Mesenchymal stem cell (in vitro differentiated cells and primary cell): ENCODE results near the gene MRLN.
"Not testable (repeated sequence)": the region's sequence is repeated elsewhere in the genome, so short reads cannot be mapped to it uniquely, and the experiment has no call there.

ENCODE experiments used
- DNase-seq: peaks from one replicate; pipeline ENCODE4 v3.0.0-alpha.2; 2013
- H2AFZ ChIP-seq: one replicate; pipeline ENCODE4 v1.6.1; 2013; ENCODE audit warnings: low read depth, mild to moderate bottlenecking, control low read depth, inconsistent platforms, low read length, moderate library complexity
- H2AK5ac ChIP-seq: 2 replicates; pipeline ENCODE4 v1.6.1; 2013; ENCODE audit warnings: low read length, moderate library complexity, mild to moderate bottlenecking, inconsistent platforms; ENCODE audit not compliant: severe bottlenecking
- H2BK120ac ChIP-seq: one replicate; pipeline ENCODE4 v1.6.1; 2013; ENCODE audit warnings: low read depth, mild to moderate bottlenecking, inconsistent platforms, low read length, moderate library complexity
- H2BK12ac ChIP-seq, 2 experiments: one replicate each; pipeline ENCODE4 v1.6.1; 2013; ENCODE audit warnings: inconsistent platforms in 2 of 2, low read length in 2 of 2, mild to moderate bottlenecking in 2 of 2, moderate library complexity in 2 of 2, control low read depth in 1 of 2
- H2BK15ac ChIP-seq: one replicate; pipeline ENCODE4 v1.6.1; 2013; ENCODE audit warnings: mild to moderate bottlenecking, low read depth, inconsistent platforms; ENCODE audit not compliant: poor library complexity, severe bottlenecking
- H2BK5ac ChIP-seq: 2 replicates; pipeline ENCODE4 v1.6.1; 2013; ENCODE audit warnings: low read depth, mild to moderate bottlenecking, low read length, control low read depth, inconsistent platforms; ENCODE audit not compliant: poor library complexity, severe bottlenecking
- H3K14ac ChIP-seq, 2 experiments: one replicate each; pipeline ENCODE4 v1.6.1; 2013; ENCODE audit warnings: inconsistent platforms in 2 of 2, low read length in 2 of 2, control low read depth in 1 of 2, mild to moderate bottlenecking in 1 of 2, moderate library complexity in 1 of 2
- H3K18ac ChIP-seq, 2 experiments: one replicate each; pipeline ENCODE4 v1.6.1; 2013; ENCODE audit warnings: inconsistent platforms in 2 of 2, low read length in 2 of 2, control low read depth in 1 of 2, low read depth in 1 of 2, mild to moderate bottlenecking in 1 of 2
- H3K23ac ChIP-seq, 2 experiments: one replicate each; pipeline ENCODE4 v1.6.1; 2013; ENCODE audit warnings: inconsistent platforms in 2 of 2, low read length in 2 of 2, mild to moderate bottlenecking in 2 of 2, moderate library complexity in 2 of 2, control low read depth in 1 of 2
- H3K27ac ChIP-seq: 2 replicates; pipeline ENCODE4 v1.5.1; 2013; ENCODE audit warnings: mild to moderate bottlenecking, moderate library complexity, low read length, control low read depth, inconsistent platforms; ENCODE audit not compliant: poor library complexity, severe bottlenecking
- H3K27me3 ChIP-seq, 2 experiments: 2 replicates each; pipeline versions ENCODE4 v1.6.1 to v1.7.0; 2013; ENCODE audit warnings: low read length in 2 of 2, mild to moderate bottlenecking in 2 of 2, moderate library complexity in 2 of 2, control low read depth in 1 of 2, inconsistent platforms in 1 of 2; ENCODE audit not compliant: control insufficient read depth in 1 of 2, insufficient read depth in 1 of 2
- H3K36me3 ChIP-seq, 2 experiments: 2 replicates each; pipeline versions ENCODE4 v1.6.1 to v1.7.0; 2013; ENCODE audit warnings: low read length in 2 of 2, control low read depth in 1 of 2, inconsistent platforms in 1 of 2, low read depth in 1 of 2, mild to moderate bottlenecking in 1 of 2; ENCODE audit not compliant: insufficient read depth in 2 of 2, control insufficient read depth in 1 of 2
- H3K4ac ChIP-seq, 2 experiments: one replicate each; pipeline ENCODE4 v1.6.1; 2013; ENCODE audit warnings: inconsistent platforms in 2 of 2, low read length in 2 of 2, mild to moderate bottlenecking in 2 of 2, moderate library complexity in 2 of 2, control low read depth in 1 of 2, low read depth in 1 of 2
- H3K4me1 ChIP-seq: 2 replicates; pipeline ENCODE4 v1.6.1; 2013; ENCODE audit warnings: low read depth, low read length, control low read depth; ENCODE audit not compliant: control insufficient read depth, insufficient read depth
- H3K4me2 ChIP-seq: 2 replicates; pipeline ENCODE4 v1.6.1; 2013; ENCODE audit warnings: low read length, mild to moderate bottlenecking, inconsistent platforms; ENCODE audit not compliant: poor library complexity, severe bottlenecking
- H3K4me3 ChIP-seq, 2 experiments: 2 replicates each; pipeline versions ENCODE4 v1.5.1 to v1.7.0; 2013; ENCODE audit warnings: low read length in 2 of 2, mild to moderate bottlenecking in 2 of 2, control low read depth in 1 of 2, low read depth in 1 of 2; ENCODE audit not compliant: insufficient read depth in 1 of 2
- H3K79me1 ChIP-seq: replicated peaks from 2 replicates; pipeline ENCODE4 v1.6.1; 2013; ENCODE audit warnings: mild to moderate bottlenecking, control low read depth, low read length, inconsistent platforms; ENCODE audit not compliant: poor library complexity, severe bottlenecking
- H3K9ac ChIP-seq: 2 replicates; pipeline ENCODE4 v1.7.0; 2013; ENCODE audit warnings: mild to moderate bottlenecking, low read length, moderate library complexity
- H3K9me3 ChIP-seq: 2 replicates; pipeline ENCODE4 v1.7.0; 2013; ENCODE audit warnings: mild to moderate bottlenecking, low read length; ENCODE audit not compliant: control insufficient read depth
- H4K8ac ChIP-seq: one replicate; pipeline ENCODE4 v1.6.1; 2013; ENCODE audit warnings: inconsistent platforms, mild to moderate bottlenecking, low read length, moderate library complexity
- H4K91ac ChIP-seq: one replicate; pipeline ENCODE4 v1.6.1; 2013; ENCODE audit warnings: mild to moderate bottlenecking, low read length, inconsistent platforms
- WGBS: methylation state at CpG from one replicate; pipeline ENCODE4 v1.1.7; 2013; ENCODE audit warnings: mixed read lengths; 5-methylcytosine and 5-hydroxymethylcytosine counted together

Gene MRLN

GRCh38 chr10:59744156-59744555 is 9.1 kb downstream of the MRLN start:
- not testable (repeated sequence) for H4K91ac ChIP-seq, H3K9me3 ChIP-seq, H2BK5ac ChIP-seq, H3K23ac ChIP-seq, H3K4me2 ChIP-seq, H3K79me1 ChIP-seq, DNase-seq, H2BK12ac ChIP-seq, H2AK5ac ChIP-seq, H2BK15ac ChIP-seq, H3K27me3 ChIP-seq, H3K4me3 ChIP-seq, H3K9ac ChIP-seq, H3K27ac ChIP-seq, H2AFZ ChIP-seq, H3K36me3 ChIP-seq, H3K18ac ChIP-seq, H3K4me1 ChIP-seq, H4K8ac ChIP-seq, H3K14ac ChIP-seq, H2BK120ac ChIP-seq, H3K4ac ChIP-seq
- 92% methylated on average over 32 of the region's 32 CpGs for WGBS

DNA sequence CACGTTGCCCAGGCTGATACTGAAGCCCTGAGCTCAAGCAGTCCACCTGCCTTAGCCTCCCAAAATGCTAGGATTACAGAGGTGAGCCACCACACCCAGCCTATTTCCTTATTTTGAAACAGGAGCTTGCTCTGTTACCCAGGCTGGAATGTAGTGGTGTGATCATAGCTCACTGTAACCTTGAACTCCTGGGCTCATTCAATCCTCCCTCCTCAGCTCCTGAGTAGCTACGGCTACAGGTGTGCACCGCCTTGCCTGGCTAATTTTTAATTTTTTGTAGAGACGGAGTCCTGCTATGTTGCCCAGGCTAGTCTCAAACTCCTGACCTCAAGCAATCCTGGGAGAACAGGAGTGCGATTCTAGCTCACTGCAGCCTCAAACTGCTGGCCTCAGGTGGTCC is 11.7 kb downstream of the MRLN start:
- Histone ChIP-seq H3K27ac (no peak overlapping the region), H2BK120ac (no peak overlapping the region), H4K8ac (no peak overlapping the region), H3K4me3 (no peak overlapping the region), H3K4me2 (no peak overlapping the region), H3K18ac (no peak overlapping the region), H3K14ac (no peak overlapping the region), H3K4me1 (no peaks in the 10 kb centered on the region), H2BK12ac (no peak overlapping the region), H2AFZ (no peak overlapping the region), H2BK15ac (no peak overlapping the region), H3K79me1 (no peaks in the 10 kb centered on the region), H3K23ac (no peak overlapping the region), H3K9ac (no peak overlapping the region), H3K9me3 (no peaks in the 10 kb centered on the region), H2BK5ac (no peak overlapping the region), H3K36me3 (no peaks in the 10 kb centered on the region), H2AK5ac (no peak overlapping the region), H3K27me3 (peaks cover 2 to 3% of the 10 kb centered on the region in 2 experiments), H3K4ac (no peak overlapping the region), H4K91ac (no peak overlapping the region)
- 94% methylated on average over 4 of the region's 5 CpGs for whole genome bisulfite sequencing
- DNase-seq, result no peak

- no peaks in the 10 kb centered on the region for H3K9me3 ChIP-seq
- H3K4me3 ChIP-seq, result no peak overlapping the region
- no peak overlapping the region for H3K14ac ChIP-seq
- no peak for DNase-seq
- H3K4ac ChIP-seq, result no peak overlapping the region
- no peak overlapping the region for H3K23ac ChIP-seq
- H2AK5ac ChIP-seq, result no peak overlapping the region
- H2BK5ac ChIP-seq, result no peak overlapping the region
- H4K91ac ChIP-seq, result no peak overlapping the region
- no peak overlapping the region for H4K8ac ChIP-seq
- H3K27ac ChIP-seq, result no peak overlapping the region
- H2BK12ac ChIP-seq, result no peak overlapping the region
- no peak overlapping the region for H3K4me2 ChIP-seq
- H3K4me1 ChIP-seq, result no peaks in the 10 kb centered on the region
- no peaks in the 10 kb centered on the region for H3K36me3 ChIP-seq
- no peak overlapping the region for H2BK15ac ChIP-seq
- H2AFZ ChIP-seq, result no peak overlapping the region
- H3K79me1 ChIP-seq, result no peaks in the 10 kb centered on the region
- H3K27me3 ChIP-seq, result peaks cover 0 to 3% of the 10 kb centered on the region in 2 experiments
- no peak overlapping the region for H3K18ac ChIP-seq
- H3K9ac ChIP-seq, result no peak overlapping the region
- no peak overlapping the region for H2BK120ac ChIP-seq
These were observed 12.2 kb downstream of the MRLN start for GRCh38 chr10:59741048-59741447.

GRCh38 chr10:59736749-59737148 is 16.5 kb downstream of the MRLN start:
- no peak overlapping the region for H3K4me3 ChIP-seq
- 100% methylated on average over 1 of the region's 1 CpG for WGBS
- no peak overlapping the region for H2BK12ac ChIP-seq
- no peaks in the 10 kb centered on the region for H3K79me1 ChIP-seq
- H2BK120ac ChIP-seq, result no peak overlapping the region
- H2AFZ ChIP-seq, result no peak overlapping the region
- no peak overlapping the region for H3K18ac ChIP-seq
- no peak overlapping the region for H3K9ac ChIP-seq
- H4K8ac ChIP-seq, result no peak overlapping the region
- H4K91ac ChIP-seq, result no peak overlapping the region
- H3K14ac ChIP-seq, result no peak overlapping the region
- H2BK5ac ChIP-seq, result no peak overlapping the region
- H3K4me1 ChIP-seq, result no peaks in the 10 kb centered on the region
- no peaks in the 10 kb centered on the region for H3K9me3 ChIP-seq
- no peak overlapping the region for H2AK5ac ChIP-seq
- no peak for DNase-seq
- no peaks in the 10 kb centered on the region for H3K36me3 ChIP-seq
- no peak overlapping the region for H3K27ac ChIP-seq
- no peak overlapping the region for H2BK15ac ChIP-seq
- H3K23ac ChIP-seq, result no peak overlapping the region
- H3K27me3 ChIP-seq, result peaks cover 3 to 11% of the 10 kb centered on the region in 2 experiments
- no peak overlapping the region for H3K4ac ChIP-seq
- H3K4me2 ChIP-seq, result no peak overlapping the region
